Urothelium cell line (cell line): Measurements from ENCODE around the gene ATP2C1.
"Not testable (repeated sequence)": the region's sequence is repeated elsewhere in the genome, so short reads cannot be mapped to it uniquely, and the experiment has no call there.

ENCODE experiments used
- DNase-seq: peaks from one replicate; pipeline ENCODE4 v3.0.0; 2011; ENCODE audit warnings: low spot score, mixed read lengths
- FAIRE-seq: peaks from 2 replicates; lab custom pipeline; 2011; peaks lifted over from hg19 to GRCh38; lab: Jason Lieb, UNC

The ATP2C1 gene, protein sequence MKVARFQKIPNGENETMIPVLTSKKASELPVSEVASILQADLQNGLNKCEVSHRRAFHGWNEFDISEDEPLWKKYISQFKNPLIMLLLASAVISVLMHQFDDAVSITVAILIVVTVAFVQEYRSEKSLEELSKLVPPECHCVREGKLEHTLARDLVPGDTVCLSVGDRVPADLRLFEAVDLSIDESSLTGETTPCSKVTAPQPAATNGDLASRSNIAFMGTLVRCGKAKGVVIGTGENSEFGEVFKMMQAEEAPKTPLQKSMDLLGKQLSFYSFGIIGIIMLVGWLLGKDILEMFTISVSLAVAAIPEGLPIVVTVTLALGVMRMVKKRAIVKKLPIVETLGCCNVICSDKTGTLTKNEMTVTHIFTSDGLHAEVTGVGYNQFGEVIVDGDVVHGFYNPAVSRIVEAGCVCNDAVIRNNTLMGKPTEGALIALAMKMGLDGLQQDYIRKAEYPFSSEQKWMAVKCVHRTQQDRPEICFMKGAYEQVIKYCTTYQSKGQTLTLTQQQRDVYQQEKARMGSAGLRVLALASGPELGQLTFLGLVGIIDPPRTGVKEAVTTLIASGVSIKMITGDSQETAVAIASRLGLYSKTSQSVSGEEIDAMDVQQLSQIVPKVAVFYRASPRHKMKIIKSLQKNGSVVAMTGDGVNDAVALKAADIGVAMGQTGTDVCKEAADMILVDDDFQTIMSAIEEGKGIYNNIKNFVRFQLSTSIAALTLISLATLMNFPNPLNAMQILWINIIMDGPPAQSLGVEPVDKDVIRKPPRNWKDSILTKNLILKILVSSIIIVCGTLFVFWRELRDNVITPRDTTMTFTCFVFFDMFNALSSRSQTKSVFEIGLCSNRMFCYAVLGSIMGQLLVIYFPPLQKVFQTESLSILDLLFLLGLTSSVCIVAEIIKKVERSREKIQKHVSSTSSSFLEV

DNA sequence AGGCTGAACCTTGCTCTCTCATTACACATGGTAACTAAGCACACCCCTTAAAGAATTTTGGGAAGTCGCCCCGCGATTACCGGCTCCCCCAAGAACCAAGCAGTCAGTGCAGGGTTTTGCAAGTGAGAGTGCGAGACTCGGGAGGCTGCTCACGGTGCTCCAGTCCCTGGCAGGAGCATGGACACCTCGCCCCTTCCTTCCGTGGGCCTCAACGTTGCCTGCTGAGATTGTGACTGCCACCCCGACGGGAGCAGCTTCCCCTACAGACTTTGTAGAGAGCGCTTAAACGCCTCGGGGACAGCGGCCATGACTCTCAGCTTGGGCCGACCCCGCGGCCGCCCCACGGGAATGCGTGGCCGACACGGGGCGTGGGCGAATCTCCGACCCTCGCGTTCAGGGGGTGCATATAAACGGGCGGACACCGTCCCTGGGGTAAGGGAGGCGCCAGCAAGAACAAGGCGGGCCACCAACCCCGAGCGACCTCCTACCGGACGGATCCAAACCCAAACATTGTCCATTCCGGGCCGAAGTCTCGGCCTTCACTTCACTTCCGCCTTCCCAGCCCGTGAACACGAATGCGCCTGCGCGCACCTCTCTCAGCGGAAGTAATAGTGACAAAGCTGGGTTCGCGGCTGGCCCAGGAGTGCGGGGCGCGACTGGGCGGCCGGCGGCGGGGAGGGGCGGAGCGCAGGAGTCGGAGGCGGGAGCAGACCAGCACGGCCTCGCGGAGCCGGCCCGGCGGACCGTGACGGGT, at the start of gene ATP2C1:
TSS of gene ATP2C1 (plus strand) at position 709 of the 754 bp plus-strand sequence. CDS start 686 bp downstream, outside the sequence.
- peak; percentile 59 for FAIRE-seq

GRCh38 chr3:130844462-130844861, 49.4 kb upstream of the ATP2C1 start:
- FAIRE-seq, result no peak
- DNase-seq, result no peak

More for the DNA sequence above, at the start of gene ATP2C1:
- peak; percentile 92 for DNase-seq

- FAIRE-seq (no peak), DNase-seq (no peak)
Measured at GRCh38 chr3:130846181-130846580, 47.7 kb upstream of the ATP2C1 start.

DNA sequence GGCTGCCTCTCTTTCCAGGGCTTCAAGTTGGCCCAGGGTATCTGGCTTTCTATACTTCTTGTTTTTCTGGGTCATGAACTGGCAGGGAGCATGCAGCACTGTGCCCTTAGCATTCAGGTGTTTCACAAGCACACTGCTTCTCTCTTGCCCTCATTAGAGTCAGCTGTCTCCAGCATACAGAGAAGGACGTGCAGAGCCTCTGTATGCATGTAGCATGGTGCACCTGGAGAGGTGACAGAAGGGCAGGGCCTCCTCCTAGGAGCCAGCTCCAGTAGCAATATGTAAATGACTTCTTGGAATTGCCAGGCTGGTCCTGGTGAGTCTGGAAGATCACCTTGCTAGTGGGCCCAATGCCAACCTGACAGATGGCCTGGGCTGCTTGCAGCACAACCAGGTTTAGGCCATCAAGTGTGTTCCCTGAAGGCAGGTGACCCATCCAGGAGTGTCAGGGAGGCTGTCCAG, 44.8 kb upstream of the ATP2C1 start:
- DNase-seq, result no peak
- no peak for FAIRE-seq

DNA sequence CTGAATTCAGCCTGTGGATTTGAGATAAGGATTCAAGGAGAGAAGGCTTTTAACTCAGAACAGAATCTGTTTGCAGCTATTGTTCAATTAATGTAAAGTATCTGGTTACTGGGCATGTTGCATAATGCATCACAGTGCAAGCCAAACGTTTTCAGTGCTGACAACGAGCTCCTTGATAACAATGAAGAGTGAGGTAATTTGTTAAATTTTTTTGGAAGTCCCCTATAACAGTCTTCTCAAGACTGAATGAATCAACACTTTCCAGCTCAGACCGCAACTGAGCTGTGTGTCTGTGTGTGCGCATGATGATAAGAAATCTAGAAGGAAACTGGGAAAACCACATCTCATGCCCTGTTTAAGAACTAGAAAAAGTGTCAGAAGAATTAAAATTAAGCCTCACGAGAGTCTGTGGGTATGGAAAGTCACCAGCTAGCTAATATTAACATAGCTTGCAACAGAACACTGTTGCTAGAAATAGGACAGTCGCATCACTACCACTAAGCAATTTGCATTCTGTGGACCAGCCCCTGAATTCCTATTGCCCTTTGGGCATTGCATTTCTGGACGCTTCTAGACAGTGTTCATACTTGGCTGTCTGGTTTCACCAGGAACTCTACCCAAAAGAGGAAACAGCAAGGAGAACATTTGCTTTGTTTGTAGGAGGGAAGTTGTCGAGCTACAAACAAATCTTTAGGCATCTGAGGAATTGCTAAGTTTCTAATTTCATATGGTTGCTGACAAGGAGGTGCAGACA, 43.7 kb upstream of the ATP2C1 start:
- FAIRE-seq, result no peak
- peak; percentile 54 for DNase-seq

DNA sequence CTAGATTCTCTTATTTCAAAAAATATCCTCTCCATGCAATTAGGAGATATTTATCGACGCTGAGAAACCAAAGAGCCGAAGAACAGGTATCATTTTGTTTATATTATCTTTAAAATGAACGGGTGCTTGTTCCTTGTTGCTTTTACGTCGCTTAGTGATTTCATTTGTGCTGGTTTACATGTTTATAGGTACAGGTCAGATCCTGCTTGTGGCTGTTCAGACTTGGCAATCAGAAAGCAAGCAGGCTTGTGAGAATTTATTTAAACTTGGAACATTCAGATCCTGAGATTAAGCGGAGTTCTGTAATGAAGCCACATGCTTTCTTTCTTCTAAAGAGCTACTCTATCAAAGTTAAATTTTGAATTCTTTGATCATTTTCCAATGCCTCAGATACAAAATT, 43.0 kb upstream of the ATP2C1 start:
- FAIRE-seq, result no peak
- no peak for DNase-seq

- DNase-seq (no peak), FAIRE-seq (no peak)
Measured at GRCh38 chr3:130851277-130851676, 42.6 kb upstream of the ATP2C1 start.

- FAIRE-seq, result no peak
- no peak for DNase-seq
Measured at GRCh38 chr3:130853581-130853980, 40.3 kb upstream of the ATP2C1 start.

DNA sequence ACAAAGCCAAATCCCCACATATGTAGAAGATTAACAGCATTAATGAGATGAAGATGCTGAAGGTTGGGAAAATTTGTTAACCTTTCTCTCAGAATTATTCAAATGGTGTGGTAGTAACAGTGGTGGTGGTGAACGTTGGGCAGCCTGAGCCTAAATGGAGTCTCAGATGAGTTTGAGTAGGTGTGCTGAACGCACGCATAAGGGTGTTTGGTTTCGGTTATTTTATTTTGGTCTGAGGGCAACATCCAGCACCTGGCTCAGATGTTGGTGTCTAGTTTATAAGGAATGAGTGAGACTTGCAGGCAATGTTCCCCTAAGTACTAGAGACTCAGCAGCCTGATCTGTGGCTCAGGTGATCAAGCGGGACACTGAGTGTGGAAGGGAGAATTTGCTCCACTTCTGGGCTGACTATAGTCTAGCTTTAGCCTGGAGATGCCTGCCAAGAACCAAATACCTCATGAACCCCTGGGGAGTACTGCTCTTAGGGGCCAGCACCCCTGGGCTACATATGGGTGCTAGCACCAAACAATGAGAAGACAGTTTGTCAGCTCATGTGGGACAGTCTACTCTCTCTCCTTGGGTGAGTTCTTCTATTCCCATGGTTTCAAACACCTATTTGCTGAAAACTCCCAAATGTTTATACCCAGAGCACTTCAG, 39.5 kb upstream of the ATP2C1 start:
- DNase-seq (no peak), FAIRE-seq (no peak)

DNA sequence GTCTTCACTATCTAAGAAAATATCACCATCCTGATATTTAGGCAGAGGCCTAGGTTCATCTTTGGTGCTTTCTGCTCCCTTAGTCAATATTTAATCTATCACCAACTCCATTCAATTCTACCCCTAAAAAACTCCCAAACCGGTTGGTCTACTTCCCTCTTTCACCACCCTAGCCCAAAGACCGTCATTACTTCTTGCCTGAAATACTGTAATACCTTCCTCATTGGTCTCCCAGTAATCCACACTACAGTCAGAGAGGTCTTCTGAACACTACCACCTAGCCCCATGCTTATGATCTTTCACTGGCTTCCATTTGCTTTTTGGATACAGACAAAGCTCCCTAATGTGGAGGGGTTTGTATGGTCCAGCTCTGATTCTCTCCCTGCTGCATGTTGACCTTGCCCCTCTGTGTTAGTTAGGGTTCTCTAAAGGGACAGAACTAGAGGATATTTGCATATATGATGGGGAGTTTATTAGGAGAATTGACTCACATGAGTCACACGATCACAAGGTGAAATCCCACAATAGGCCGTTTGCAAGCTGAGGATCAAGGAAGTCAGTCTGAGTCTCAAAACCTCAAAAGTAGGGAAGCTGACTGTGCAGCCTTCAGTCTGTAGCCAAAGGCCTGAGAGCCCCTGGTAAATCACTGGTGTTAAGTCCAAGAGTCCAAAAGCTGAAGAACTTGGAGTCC, 36.4 kb upstream of the ATP2C1 start:
- no peak for DNase-seq
- FAIRE-seq, result peak; percentile 17

GRCh38 chr3:130862130-130862529, 31.8 kb upstream of the ATP2C1 start:
- DNase-seq, FAIRE-seq: not testable (repeated sequence)

- FAIRE-seq, result no peak
- DNase-seq, result no peak
Measured at GRCh38 chr3:130865489-130865888, 28.4 kb upstream of the ATP2C1 start.

- no peak for FAIRE-seq
- DNase-seq, result no peak
Measured at GRCh38 chr3:130866327-130866726, 27.6 kb upstream of the ATP2C1 start.

- FAIRE-seq, result no peak
Measured at GRCh38 chr3:130870423-130870822, 23.5 kb upstream of the ATP2C1 start.

DNA sequence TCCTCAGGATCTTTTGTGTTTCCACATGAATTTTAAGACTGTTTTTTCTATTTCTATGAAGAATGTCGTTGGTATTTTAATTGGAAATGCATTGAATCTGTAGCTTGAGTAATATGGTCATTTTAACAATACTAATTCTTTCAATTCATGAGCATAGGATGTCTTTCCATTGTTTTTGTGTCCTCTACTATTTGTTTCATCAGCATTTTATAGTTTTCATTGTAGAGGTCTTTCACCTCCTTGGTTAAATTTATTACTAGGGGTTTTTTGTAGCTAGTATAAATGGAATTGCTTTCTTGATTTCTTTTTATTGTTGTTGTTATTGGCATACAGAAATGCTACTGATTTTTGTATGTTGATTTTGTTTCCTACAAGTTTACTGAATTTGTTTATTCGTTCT, 17.3 kb upstream of the ATP2C1 start:
- DNase-seq (no peak), FAIRE-seq (no peak)

More at GRCh38 chr3:130870423-130870822, 23.5 kb upstream of the ATP2C1 start:
- no peak for DNase-seq

- FAIRE-seq (no peak), DNase-seq (no peak)
Measured at GRCh38 chr3:130878464-130878863, 15.4 kb upstream of the ATP2C1 start.

- no peak for FAIRE-seq
- DNase-seq, result no peak
Measured at GRCh38 chr3:130889416-130889946, 4.4 kb upstream of the ATP2C1 start.

GRCh38 chr3:130892759-130893375, 1.0 kb upstream of the ATP2C1 start:
- peak; percentile 66 for DNase-seq
- no peak for FAIRE-seq
